Liver (tissue), 9 donors: ENCODE measurements around the gene AP1S3. TPM values are rescaled to one million over a fixed set of nuclear protein-coding genes. Genes with fewer than 3 reads are reported as not detected.

Experiments used
- DNase-seq: peaks from one replicate; pipeline ENCODE4 v3.0.0-alpha.2; 2017; ENCODE audit warnings: low spot score
- H3K27ac ChIP-seq, 2 donors: one replicate each; pipeline ENCODE4 v1.7.0; 2013; ENCODE audit warnings: inconsistent platforms in 2 of 2, low read length in 2 of 2, control low read depth in 1 of 2, low read depth in 1 of 2, mild to moderate bottlenecking in 1 of 2
- H3K27me3 ChIP-seq, 4 donors: one replicate each; pipeline versions ENCODE4 v1.6.1 to v1.7.0; 2013; ENCODE audit warnings: low read length in 3 of 4, inconsistent platforms in 1 of 4, mild to moderate bottlenecking in 1 of 4, moderate library complexity in 1 of 4; ENCODE audit not compliant: control insufficient read depth in 4 of 4, insufficient read depth in 4 of 4
- H3K36me3 ChIP-seq, 4 donors: one replicate each; pipeline versions ENCODE4 v1.6.1 to v1.7.0; 2013; ENCODE audit warnings: low read length in 3 of 4, mild to moderate bottlenecking in 3 of 4, low read depth in 1 of 4, moderate library complexity in 1 of 4; ENCODE audit not compliant: control insufficient read depth in 4 of 4, insufficient read depth in 3 of 4
- H3K4me1 ChIP-seq, 4 donors: one replicate each; pipeline versions ENCODE4 v1.6.1 to v1.7.0; 2013; ENCODE audit warnings: low read length in 3 of 4, mild to moderate bottlenecking in 3 of 4, moderate library complexity in 1 of 4; ENCODE audit not compliant: control insufficient read depth in 4 of 4, insufficient read depth in 4 of 4
- H3K4me3 ChIP-seq, 3 donors: one replicate each; pipeline versions ENCODE4 v1.6.1 to v1.7.0; 2013; ENCODE audit warnings: low read length in 3 of 3, control low read depth in 1 of 3, low read depth in 1 of 3, mild to moderate bottlenecking in 1 of 3
- H3K9ac ChIP-seq, 2 donors: one replicate each; pipeline ENCODE4 v1.7.0; 2013; ENCODE audit warnings: low read length in 2 of 2, mild to moderate bottlenecking in 2 of 2, moderate library complexity in 2 of 2, control low read depth in 1 of 2, low read depth in 1 of 2
- H3K9me3 ChIP-seq, 4 donors: one replicate each; pipeline versions ENCODE4 v1.6.1 to v1.7.0; 2013; ENCODE audit warnings: low read length in 3 of 4; ENCODE audit not compliant: control insufficient read depth in 4 of 4
- ATF3 ChIP-seq: IDR thresholded peaks from 2 replicates; pipeline ENCODE4 v1.6.1; 2016; ENCODE audit warnings: antibody characterized with exemption
- CTCF ChIP-seq: fragments of 150-350 bp; IDR thresholded peaks from 2 replicates; pipeline ENCODE4 v1.5.1; 2017; ENCODE audit warnings: improper control_type of control experiment, low read depth, low read length; ENCODE audit not compliant: missing input control
- EGR1 ChIP-seq, 2 donors: IDR thresholded peaks; 2 replicates each; pipeline ENCODE4 v1.6.1; 2016 to 2018; ENCODE audit warnings: antibody characterized with exemption in 2 of 2, low read depth in 2 of 2
- FOXA1 ChIP-seq: IDR thresholded peaks from 2 replicates; pipeline ENCODE4 v1.6.1; 2016; ENCODE audit warnings: antibody characterized with exemption
- FOXA2 ChIP-seq: IDR thresholded peaks from 2 replicates; pipeline ENCODE4 v1.6.1; 2016; ENCODE audit warnings: antibody characterized with exemption
- GABPA ChIP-seq, 2 donors: IDR thresholded peaks in 1 of 2; conservative IDR thresholded peaks in 1 of 2; 2 replicates each; pipeline ENCODE4 v1.6.1; 2016; ENCODE audit warnings: antibody characterized with exemption in 2 of 2, mild to moderate bottlenecking in 1 of 2, moderate library complexity in 1 of 2
- HNF4A ChIP-seq, 2 donors: conservative IDR thresholded peaks; 2 replicates each; pipeline ENCODE4 v1.6.1; 2016; ENCODE audit warnings: antibody characterized with exemption in 2 of 2, mild to moderate bottlenecking in 2 of 2
- HNF4G ChIP-seq: IDR thresholded peaks from 2 replicates; pipeline ENCODE4 v1.6.1; 2016; ENCODE audit warnings: antibody characterized with exemption
- JUND ChIP-seq, 2 donors: IDR thresholded peaks; 2 replicates each; pipeline ENCODE4 v1.6.1; 2016; ENCODE audit warnings: antibody characterized with exemption in 2 of 2
- MAX ChIP-seq: IDR thresholded peaks from 2 replicates; pipeline ENCODE4 v1.6.1; 2016; ENCODE audit warnings: antibody characterized with exemption
- NR2F2 ChIP-seq: IDR thresholded peaks from 2 replicates; pipeline ENCODE4 v1.6.1; 2016; ENCODE audit warnings: antibody characterized with exemption
- RAD21 ChIP-seq, 2 donors: IDR thresholded peaks; 2 replicates each; pipeline ENCODE4 v1.6.1; 2016; ENCODE audit warnings: antibody characterized with exemption in 2 of 2, mild to moderate bottlenecking in 2 of 2
- REST ChIP-seq: IDR thresholded peaks from 2 replicates; pipeline ENCODE4 v1.6.1; 2016; ENCODE audit warnings: antibody characterized with exemption, mild to moderate bottlenecking
- RXRA ChIP-seq, 2 donors: IDR thresholded peaks; 2 replicates each; pipeline ENCODE4 v1.6.1; 2017 to 2018; ENCODE audit warnings: antibody characterized with exemption in 2 of 2, mild to moderate bottlenecking in 1 of 2
- SP1 ChIP-seq: IDR thresholded peaks from 2 replicates; pipeline ENCODE4 v1.6.1; 2018; ENCODE audit warnings: antibody characterized with exemption, mild to moderate bottlenecking
- TAF1 ChIP-seq: conservative IDR thresholded peaks from 2 replicates; pipeline ENCODE4 v1.6.1; 2016; ENCODE audit warnings: antibody characterized with exemption, mild to moderate bottlenecking
- YY1 ChIP-seq: IDR thresholded peaks from 2 replicates; pipeline ENCODE4 v1.6.1; 2016; ENCODE audit warnings: antibody characterized with exemption, mild to moderate bottlenecking
- ZBTB33 ChIP-seq: IDR thresholded peaks from 2 replicates; pipeline ENCODE4 v1.6.1; 2016; ENCODE audit warnings: antibody characterized with exemption
- WGBS: extraction: QIAGEN DNeasy Blood & Tissue Kit; methylation state at CpG from one replicate; pipeline ENCODE4 v1.1.7; 2013; 5-methylcytosine and 5-hydroxymethylcytosine counted together
- polyA plus RNA-seq, 2 donors: library from polyadenylated mRNA; stranded (reverse) in 1 of 2; unstranded in 1 of 2; fragments of 200-250 nt in 1 of 2; fragments of >200 nt in 1 of 2; fragmentation: Nextera tagmentation in 1 of 2; extraction: Ambion mirVana in 1 of 2; gene quantifications; one replicate each; pipeline versions ENCODE4 v1.2.1 to v1.2.3, GENCODE V29; 2013 to 2015
- total RNA-seq, 2 donors: library from RNA; depleted of rRNA; stranded (reverse); fragments of >200 nt; gene quantifications; one replicate each; pipeline ENCODE4 v1.2.3, GENCODE V29; 2014
- donor health status: healthy.
- donor health status: healthy.
- donor health status: healthy.
- donor health status: healthy.
- donor health status: healthy.

AP1S3 gene
- total and polyA plus RNA-seq, 4 donors, result 1.1 to 3.8 (median 2.4) TPM

GRCh38 chr2:223847410-223847809 is 10.0 kb upstream of the AP1S3 start:
- Histone ChIP-seq H3K4me1 (no peaks in the 10 kb centered on the region), H3K36me3 (peaks cover 0 to 2% (median 0%) of the 10 kb centered on the region in 4 donors), H3K4me3 (no peak overlapping the region), H3K27me3 (no peaks in the 10 kb centered on the region), H3K27ac (no peak overlapping the region), H3K9ac (no peak overlapping the region), H3K9me3 (no peaks in the 10 kb centered on the region)
- TF ChIP-seq RXRA (IDR thresholded peaks at IDR 0.05), result no peak
- no peak for TF ChIP-seq NR2F2
- TF ChIP-seq GABPA (IDR thresholded peaks at IDR 0.05 in 1 of 2, conservative IDR thresholded peaks at IDR 0.05 in 1 of 2), result no peak
- TF ChIP-seq TAF1, result no peak
- no peak for TF ChIP-seq YY1
- no peak for TF ChIP-seq RAD21 (IDR thresholded peaks at IDR 0.05)
- no peak for TF ChIP-seq CTCF
- no peak for TF ChIP-seq JUND (IDR thresholded peaks at IDR 0.05)
- no peak for TF ChIP-seq ATF3
- TF ChIP-seq HNF4G, result no peak
- no peak for TF ChIP-seq SP1
- no peak for TF ChIP-seq MAX
- TF ChIP-seq HNF4A (conservative IDR thresholded peaks at IDR 0.05), result no peak
- TF ChIP-seq ZBTB33, result no peak
- TF ChIP-seq REST, result no peak
- TF ChIP-seq FOXA2, result no peak
- no peak for TF ChIP-seq EGR1 (IDR thresholded peaks at IDR 0.05; ENCODE audit: low read depth in 2 of 2)
- no peak for TF ChIP-seq FOXA1
- 96% methylated on average over 7 of the region's 7 CpGs for WGBS
- no peak for DNase-seq
